C4-2B (cell line): ENCODE measurements around the gene ADAP2.

Source experiments
- CTCF ChIP-seq: fragments of 450-650 bp; conservative IDR thresholded peaks from 2 replicates; pipeline ENCODE4 v1.5.1; 2017; ENCODE audit warnings: mild to moderate bottlenecking
- ZFX ChIP-seq: fragments of 450-650 bp; IDR thresholded peaks from 2 replicates; pipeline ENCODE4 v1.6.1; 2017

- TF ChIP-seq ZFX (no peak; the same call in 1 of the 2 replicates), CTCF (no peak)
These were observed at the start of gene ADAP2 for GRCh38 chr17:30921544-30922196.
